HG02973 (cell line): ENCODE data around the gene DNAAF9.
"Not testable (repeated sequence)": the region's sequence is repeated elsewhere in the genome, so short reads cannot be mapped to it uniquely, and the experiment has no call there.

Source experiments
- ATAC-seq: cut with Tn5 transposase; IDR thresholded peaks from one replicate; pipeline ENCODE4 v1.9.1; 2021; ENCODE audit warnings: moderate library complexity; ENCODE audit not compliant: unreplicated experiment

The DNAAF9 gene

DNA sequence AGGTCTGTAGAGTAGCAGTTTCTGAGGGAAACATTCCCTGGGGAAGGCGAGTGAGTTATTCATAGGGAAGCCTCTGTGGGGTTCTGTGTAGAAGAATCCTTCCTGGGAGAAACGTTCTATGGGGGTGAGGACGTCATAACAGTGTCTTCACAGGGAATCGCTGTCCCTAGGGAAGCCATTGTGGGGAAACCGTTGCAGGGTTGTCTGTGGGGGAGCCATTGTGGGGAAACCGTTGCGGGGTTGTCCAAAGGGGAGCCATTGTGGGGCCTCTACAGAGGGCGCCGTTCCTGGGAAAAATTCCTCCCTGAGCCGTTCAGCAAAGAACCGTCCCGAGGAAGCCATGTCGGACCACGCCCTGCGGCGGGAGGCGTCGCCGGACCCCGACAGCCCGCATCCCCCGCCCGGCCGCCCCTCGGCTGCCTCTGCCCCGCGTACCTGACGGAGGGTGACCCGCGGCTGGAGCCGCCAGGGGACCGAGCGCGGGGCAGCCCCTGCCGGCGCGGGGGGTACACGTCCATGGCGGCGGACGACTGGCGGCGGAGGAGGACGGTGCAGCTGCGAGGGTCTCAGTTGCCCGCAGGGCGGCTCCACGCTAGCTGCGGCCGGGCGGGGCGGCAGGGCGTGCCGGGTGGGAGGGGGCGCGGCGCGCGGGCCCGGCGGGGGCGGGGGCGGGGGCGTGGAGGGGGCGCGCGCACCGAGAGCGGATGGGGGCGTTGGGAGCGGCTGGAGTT is at the start of gene DNAAF9:
Gene DNAAF9, minus strand, starts transcription at position 630 of the 731 bp plus-strand sequence. Its CDS starts 112 bp downstream, at position 518.
- ATAC-seq = peak; percentile 42

DNA sequence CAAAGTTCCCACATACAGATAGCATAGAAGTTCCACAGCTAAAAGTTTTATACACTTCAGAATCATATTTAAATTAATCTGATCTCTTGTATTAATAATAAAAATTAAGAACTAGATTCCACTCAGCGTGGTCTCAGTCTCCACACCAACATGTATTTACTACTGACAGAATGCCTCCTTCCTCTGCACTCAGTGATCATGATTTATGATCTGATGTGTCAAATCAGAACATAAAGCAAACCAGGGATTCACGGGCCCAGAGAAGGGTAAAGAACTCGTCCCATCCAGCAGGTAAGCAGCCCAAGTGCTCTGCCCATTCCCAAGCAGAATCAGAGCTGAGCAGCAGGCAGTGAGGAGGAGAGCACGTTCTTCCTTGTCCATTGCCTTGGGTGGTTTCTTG is 49.2 kb upstream of the DNAAF9 start:
- ATAC-seq = no peak

GRCh38 chr20:3454831-3455230 is 47.4 kb upstream of the DNAAF9 start:
- ATAC-seq = no peak

DNA sequence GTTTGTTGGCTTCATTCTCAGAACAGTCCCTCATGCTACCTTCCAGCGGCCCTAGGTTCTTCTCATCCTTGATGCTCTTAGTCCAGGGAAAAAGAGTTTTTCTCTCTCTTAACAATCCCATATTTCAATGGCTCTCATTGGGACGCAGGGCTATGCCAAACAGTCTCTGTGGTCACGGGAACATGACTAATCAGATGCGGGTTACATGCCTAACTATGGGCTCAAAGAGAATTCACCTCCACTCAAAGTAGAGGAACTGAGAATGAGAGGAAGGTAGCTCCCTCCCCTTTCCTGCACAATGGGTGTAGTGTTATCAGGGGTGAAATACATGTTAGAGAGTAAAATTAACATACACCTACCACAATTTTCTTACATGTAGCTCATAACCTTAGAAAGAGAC is 45.2 kb upstream of the DNAAF9 start:
- no peak for ATAC-seq

GRCh38 chr20:3452136-3452535 is 44.7 kb upstream of the DNAAF9 start:
- no peak for ATAC-seq

- no peak for ATAC-seq
These were observed 41.9 kb upstream of the DNAAF9 start for GRCh38 chr20:3449319-3449718.

DNA sequence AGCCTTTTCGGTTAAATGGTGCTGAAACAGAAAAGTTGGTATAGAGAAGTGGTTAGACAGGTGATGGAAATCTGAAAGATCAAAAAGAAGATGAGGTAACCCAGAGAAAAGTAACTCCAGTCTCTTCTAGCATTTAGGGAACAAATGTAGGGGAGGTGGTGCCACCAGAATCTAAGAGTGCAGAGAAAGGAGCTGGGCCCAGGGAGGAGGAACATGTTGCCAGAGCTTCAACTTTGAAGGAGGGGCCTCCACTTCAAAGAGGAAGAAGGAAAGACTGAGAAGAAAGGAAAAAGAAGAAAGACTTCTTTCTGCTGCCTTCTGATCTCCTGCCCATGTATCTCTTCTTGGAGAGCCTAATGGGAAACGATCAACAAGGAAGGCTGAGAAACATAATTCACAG is 39.9 kb upstream of the DNAAF9 start:
- ATAC-seq = no peak

- ATAC-seq = no peak
These were observed 39.3 kb upstream of the DNAAF9 start for GRCh38 chr20:3446779-3447178.

GRCh38 chr20:3436864-3437574 is 29.6 kb upstream of the DNAAF9 start:
- ATAC-seq = no peak

GRCh38 chr20:3434232-3434631 is 26.8 kb upstream of the DNAAF9 start:
- no peak for ATAC-seq

GRCh38 chr20:3433744-3434143 is 26.3 kb upstream of the DNAAF9 start:
- no peak for ATAC-seq

- no peak for ATAC-seq
These were observed 25.4 kb upstream of the DNAAF9 start for GRCh38 chr20:3432844-3433243.

DNA sequence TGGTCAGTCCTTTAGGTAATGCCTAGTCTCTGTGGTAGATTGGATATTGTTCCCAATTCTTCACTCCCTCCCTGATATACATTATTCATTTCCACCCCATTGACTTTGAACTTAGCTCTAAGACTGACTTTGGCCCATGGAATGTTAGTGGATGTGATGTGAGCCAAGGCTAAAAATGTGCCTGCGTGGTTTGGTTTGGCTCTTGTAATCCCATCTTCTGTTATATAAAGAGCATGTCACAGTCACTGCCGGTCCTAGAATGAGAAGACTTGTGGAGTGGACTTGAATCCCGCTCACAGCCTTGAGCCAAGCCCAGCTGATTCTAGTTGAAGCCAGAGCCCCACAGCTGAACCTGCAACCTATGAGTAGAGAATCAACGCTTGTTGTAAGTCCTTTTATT is 23.6 kb upstream of the DNAAF9 start:
- no peak for ATAC-seq

DNA sequence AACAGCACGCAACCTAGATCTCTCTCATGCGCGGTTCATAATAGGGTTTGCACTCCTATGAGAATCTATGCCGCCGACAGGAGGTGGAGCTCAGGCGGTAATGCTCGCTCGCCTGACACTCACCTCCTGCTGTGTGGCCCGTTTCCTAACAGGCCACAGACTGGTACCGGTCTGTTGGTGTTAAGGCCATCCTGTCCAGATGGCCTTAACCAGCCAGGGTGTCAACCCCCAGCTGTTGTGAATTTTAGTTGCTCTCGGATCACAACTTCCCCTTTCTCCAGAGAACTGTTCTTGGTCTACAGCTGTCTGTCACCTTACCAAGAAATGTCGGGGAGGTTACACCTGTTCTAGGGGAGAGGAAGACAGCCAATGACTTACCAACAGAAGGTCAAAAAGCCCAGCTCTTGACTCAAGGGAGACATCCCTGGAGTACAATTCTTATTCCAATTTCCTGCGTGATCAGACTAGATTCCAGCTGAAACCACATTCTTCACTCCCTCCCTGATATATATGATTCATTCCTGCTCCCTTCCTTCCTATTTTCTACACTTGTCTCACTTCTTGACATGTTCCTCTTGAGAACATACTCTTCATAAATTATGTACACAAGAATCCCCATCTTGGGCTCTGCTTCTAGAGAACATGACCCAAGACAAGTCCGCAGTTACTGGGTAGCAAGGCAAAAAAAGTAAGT is 23.1 kb upstream of the DNAAF9 start:
- peak; percentile 87 for ATAC-seq

- ATAC-seq = not testable (repeated sequence)
These were observed 19.3 kb upstream of the DNAAF9 start for GRCh38 chr20:3426766-3427165.

- ATAC-seq = no peak
These were observed 15.7 kb upstream of the DNAAF9 start for GRCh38 chr20:3423126-3423525.

- ATAC-seq = no peak
These were observed 14.5 kb upstream of the DNAAF9 start for GRCh38 chr20:3421985-3422384.

DNA sequence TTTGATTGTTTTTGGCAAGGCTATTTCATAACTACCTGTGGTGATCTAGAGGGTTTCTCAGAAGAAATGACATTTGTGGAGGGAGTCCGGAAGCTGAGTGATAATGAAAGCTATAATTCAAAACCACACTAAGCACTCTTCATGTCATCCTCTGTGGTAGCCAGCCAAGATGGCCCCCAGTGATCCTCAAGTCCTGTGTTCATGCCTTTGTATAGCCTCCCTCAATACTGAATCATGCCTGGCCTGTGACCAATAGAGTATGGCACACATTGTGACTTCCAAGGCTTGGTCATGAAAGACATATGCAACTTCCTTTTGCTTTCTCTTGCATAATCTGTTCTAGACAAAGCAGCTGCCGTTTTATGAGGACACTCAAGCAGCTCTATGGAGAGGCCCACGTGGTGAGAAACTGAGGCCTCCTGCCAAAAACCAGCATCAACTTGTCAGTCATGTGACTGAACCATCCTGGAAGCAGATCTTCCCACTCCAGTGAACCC is 12.8 kb upstream of the DNAAF9 start:
- peak; percentile 94 for ATAC-seq

GRCh38 chr20:3418161-3418560 is 10.7 kb upstream of the DNAAF9 start:
- not testable (repeated sequence) for ATAC-seq

GRCh38 chr20:3414122-3414521 is 6.7 kb upstream of the DNAAF9 start:
- ATAC-seq = no peak

DNA sequence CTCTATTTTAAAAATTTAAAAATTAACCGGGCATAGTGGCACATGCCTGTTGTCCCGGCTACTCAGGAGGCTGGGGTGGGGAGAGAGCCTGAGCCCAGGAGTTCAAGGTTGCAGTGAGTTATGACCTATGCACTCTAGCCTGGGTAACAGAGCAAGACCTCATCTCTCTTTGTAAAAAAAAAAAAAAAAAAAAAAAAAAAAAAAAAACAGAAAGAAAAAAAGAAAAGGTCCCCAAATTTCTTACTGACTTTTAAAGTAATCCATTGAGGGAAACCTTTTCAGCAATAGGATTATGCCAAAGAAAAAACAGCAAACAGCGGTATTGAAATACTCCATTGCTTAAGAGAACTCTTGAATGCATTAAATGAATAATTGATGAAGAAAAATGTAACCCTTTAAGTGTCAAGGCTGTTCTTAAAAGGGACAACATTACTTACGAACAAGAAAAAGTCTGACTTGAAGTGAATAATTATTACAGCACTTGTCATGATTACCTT is 6.0 kb upstream of the DNAAF9 start:
- no peak for ATAC-seq
